ENCODE data around the gene OSER1.

GRCh38 chr20:44153636-44154043 is 56.9 kb downstream of the OSER1 start:
- TF ChIP-seq CTCF (IDR thresholded peaks at IDR 0.05) (no peak), YY1 (IDR thresholded peaks at IDR 0.05; ENCODE audit: low read depth) (no peak), POLR2AphosphoS5 (IDR thresholded peaks at IDR 0.05; ENCODE audit: low read depth, low read length) (no peak), TCF12 (IDR thresholded peaks at IDR 0.05) (no peak), RAD21 (IDR thresholded peaks at IDR 0.05; ENCODE audit: low read length) (no peak), SIN3A (IDR thresholded peaks at IDR 0.05; ENCODE audit: borderline replicate concordance, low read depth, low read length) (no peak), EZH2phosphoT487 (IDR thresholded peaks at IDR 0.05; ENCODE audit: borderline replicate concordance, low read depth) (no peak), NRF1 (IDR thresholded peaks at IDR 0.05; ENCODE audit: low read depth, low read length) (no peak), MEF2A (IDR thresholded peaks at IDR 0.05; ENCODE audit: borderline replicate concordance, low read depth) (no peak), FOXJ3 (CRISPR knock-in tag; IDR thresholded peaks at IDR 0.05) (no peak), RCOR1 (IDR thresholded peaks at IDR 0.05; ENCODE audit: low read length) (no peak), FOSL2 (IDR thresholded peaks at IDR 0.05; ENCODE audit: borderline replicate concordance, low read depth) (no peak)

All from SK-N-SH (cell line).